Glutamatergic neuron (in vitro differentiated cells): ENCODE measurements around the gene BFSP1. TPM values are rescaled to one million over a fixed set of nuclear protein-coding genes. Genes with fewer than 3 reads are reported as not detected.
A peak's percentile ranks its signal among the peaks of the same experiment; 100 is the strongest.

Experiments
- DNase-seq: peaks from one replicate; pipeline ENCODE4 v3.0.0; 2022
- H3K27ac Mint-ChIP-seq: one replicate; pipeline ENCODE4 v1.8.0; 2020; ENCODE audit warnings: mild to moderate bottlenecking, mixed read lengths, inconsistent platforms; ENCODE audit not compliant: unreplicated experiment
- H3K27me3 Mint-ChIP-seq: one replicate; pipeline ENCODE4 v1.8.0; 2020; ENCODE audit warnings: mild to moderate bottlenecking, moderate library complexity, mixed read lengths, inconsistent platforms; ENCODE audit not compliant: unreplicated experiment
- H3K36me3 Mint-ChIP-seq: one replicate; pipeline ENCODE4 v1.8.0; 2020; ENCODE audit warnings: mild to moderate bottlenecking, mixed read lengths, inconsistent platforms; ENCODE audit not compliant: unreplicated experiment
- H3K4me1 Mint-ChIP-seq: one replicate; pipeline ENCODE4 v1.8.0; 2020; ENCODE audit warnings: mild to moderate bottlenecking, low read depth, mixed read lengths, inconsistent platforms; ENCODE audit not compliant: unreplicated experiment
- H3K4me3 Mint-ChIP-seq: one replicate; pipeline ENCODE4 v1.8.0; 2020; ENCODE audit warnings: mild to moderate bottlenecking, mixed read lengths, inconsistent platforms; ENCODE audit not compliant: unreplicated experiment
- H3K9me3 Mint-ChIP-seq: one replicate; pipeline ENCODE4 v1.8.0; 2020; ENCODE audit warnings: mild to moderate bottlenecking, moderate library complexity, mixed read lengths, inconsistent platforms; ENCODE audit not compliant: unreplicated experiment
- total RNA-seq: library from RNA; stranded (reverse); fragmentation: NEBNext Ultra II Directional; extraction: Animal tissue kit (Norgen Biotek cat#: 25700); gene quantifications from one replicate; pipeline ENCODE4 v1.2.1, GENCODE V29; 2021; ENCODE audit not compliant: unreplicated experiment
- TF ChIP-seq, protein P1 (sequence below): fragments of 200-600 bp; sonication (generic); IDR thresholded peaks from one replicate; pipeline ENCODE4 v1.5.0; 2021; ENCODE audit not compliant: partially characterized antibody, unreplicated experiment

Gene BFSP1
- total RNA-seq, 1 donor from 2014 or later: 0.69 TPM

DNA sequence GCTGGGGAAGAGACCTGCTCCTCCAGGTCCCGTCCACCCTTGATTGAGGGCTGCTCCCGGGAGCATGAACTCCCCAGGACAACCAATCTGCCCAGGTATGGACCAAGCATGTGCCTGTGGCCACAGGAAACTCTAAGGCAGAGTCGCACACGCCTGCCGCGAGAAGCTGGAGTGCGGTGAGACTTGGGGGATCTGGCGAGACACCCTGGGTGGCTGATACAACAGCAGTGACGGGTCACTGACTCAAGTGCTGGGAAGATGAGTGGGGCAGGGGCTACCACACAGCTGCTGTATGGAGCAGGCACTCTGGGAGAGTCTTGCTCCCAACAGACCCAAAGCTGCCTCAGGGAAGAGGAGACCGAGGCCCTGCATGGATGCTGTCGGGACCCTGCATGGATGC is 40.1 kb downstream of the BFSP1 start:
- DNase-seq: no peak
- H3K9me3 Mint-ChIP-seq: peaks cover 4% of the 10 kb centered on the region
- H3K27ac Mint-ChIP-seq: no peak overlapping the region
- peaks cover 5% of the 10 kb centered on the region for H3K36me3 Mint-ChIP-seq
- TF ChIP-seq, protein P1, sequence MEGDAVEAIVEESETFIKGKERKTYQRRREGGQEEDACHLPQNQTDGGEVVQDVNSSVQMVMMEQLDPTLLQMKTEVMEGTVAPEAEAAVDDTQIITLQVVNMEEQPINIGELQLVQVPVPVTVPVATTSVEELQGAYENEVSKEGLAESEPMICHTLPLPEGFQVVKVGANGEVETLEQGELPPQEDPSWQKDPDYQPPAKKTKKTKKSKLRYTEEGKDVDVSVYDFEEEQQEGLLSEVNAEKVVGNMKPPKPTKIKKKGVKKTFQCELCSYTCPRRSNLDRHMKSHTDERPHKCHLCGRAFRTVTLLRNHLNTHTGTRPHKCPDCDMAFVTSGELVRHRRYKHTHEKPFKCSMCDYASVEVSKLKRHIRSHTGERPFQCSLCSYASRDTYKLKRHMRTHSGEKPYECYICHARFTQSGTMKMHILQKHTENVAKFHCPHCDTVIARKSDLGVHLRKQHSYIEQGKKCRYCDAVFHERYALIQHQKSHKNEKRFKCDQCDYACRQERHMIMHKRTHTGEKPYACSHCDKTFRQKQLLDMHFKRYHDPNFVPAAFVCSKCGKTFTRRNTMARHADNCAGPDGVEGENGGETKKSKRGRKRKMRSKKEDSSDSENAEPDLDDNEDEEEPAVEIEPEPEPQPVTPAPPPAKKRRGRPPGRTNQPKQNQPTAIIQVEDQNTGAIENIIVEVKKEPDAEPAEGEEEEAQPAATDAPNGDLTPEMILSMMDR: no peak
- H3K27me3 Mint-ChIP-seq: peaks cover 3% of the 10 kb centered on the region
- no peak overlapping the region for H3K4me3 Mint-ChIP-seq
- H3K4me1 Mint-ChIP-seq: no peaks in the 10 kb centered on the region

GRCh38 chr20:17490501-17490900 is 40.7 kb downstream of the BFSP1 start:
- no peaks in the 10 kb centered on the region for H3K4me1 Mint-ChIP-seq
- H3K4me3 Mint-ChIP-seq: no peak overlapping the region
- H3K27ac Mint-ChIP-seq: peak overlapping the region; percentile 19
- peaks cover 5% of the 10 kb centered on the region for H3K36me3 Mint-ChIP-seq
- H3K27me3 Mint-ChIP-seq: peaks cover 3% of the 10 kb centered on the region
- DNase-seq: no peak
- TF ChIP-seq, protein P1: no peak
- peaks cover 4% of the 10 kb centered on the region for H3K9me3 Mint-ChIP-seq

- TF ChIP-seq, protein P1: no peak
- H3K4me1 Mint-ChIP-seq: no peaks in the 10 kb centered on the region
- H3K9me3 Mint-ChIP-seq: peaks cover 4% of the 10 kb centered on the region
- no peak overlapping the region for H3K27ac Mint-ChIP-seq
- peaks cover 3% of the 10 kb centered on the region for H3K27me3 Mint-ChIP-seq
- DNase-seq: no peak
- H3K4me3 Mint-ChIP-seq: no peak overlapping the region
- no peaks in the 10 kb centered on the region for H3K36me3 Mint-ChIP-seq
Measured at GRCh38 chr20:17488916-17489600, 42.1 kb downstream of the BFSP1 start.

GRCh38 chr20:17485017-17485416 is 46.2 kb downstream of the BFSP1 start:
- no peaks in the 10 kb centered on the region for H3K27me3 Mint-ChIP-seq
- peaks cover 4% of the 10 kb centered on the region for H3K36me3 Mint-ChIP-seq
- H3K9me3 Mint-ChIP-seq: peaks cover 1% of the 10 kb centered on the region
- H3K27ac Mint-ChIP-seq: no peak overlapping the region
- no peak overlapping the region for H3K4me3 Mint-ChIP-seq
- DNase-seq: no peak
- H3K4me1 Mint-ChIP-seq: no peaks in the 10 kb centered on the region
- TF ChIP-seq, protein P1: no peak

GRCh38 chr20:17482536-17482935 is 48.6 kb downstream of the BFSP1 start:
- no peak for DNase-seq
- Mint-ChIP-seq H3K36me3 (peaks cover 4% of the 10 kb centered on the region), H3K4me3 (no peak overlapping the region)

More at GRCh38 chr20:17482536-17482935, 48.6 kb downstream of the BFSP1 start:
- H3K27ac Mint-ChIP-seq: no peak overlapping the region
- H3K4me1 Mint-ChIP-seq: no peaks in the 10 kb centered on the region
- TF ChIP-seq, protein P1: no peak
- H3K9me3 Mint-ChIP-seq: peaks cover 1% of the 10 kb centered on the region
- no peaks in the 10 kb centered on the region for H3K27me3 Mint-ChIP-seq
